AG04450 (cell line): ENCODE results near the gene SLC35F4. TPM values are rescaled to one million over a fixed set of nuclear protein-coding genes. Genes with fewer than 3 reads are reported as not detected.

Experiments used
- CTCF ChIA-PET: fragments of 300-600, 350-600 bp; formaldehyde crosslinking; extraction: SDS; loops from one replicate; lab custom pipeline; 2022; ENCODE audit warnings: antibody characterized with exemption, inconsistent platforms; lab: Charles Lee
- POLR2A ChIA-PET: fragments of 350-600 bp; formaldehyde crosslinking; extraction: SDS; loops from one replicate; lab custom pipeline; 2021; ENCODE audit warnings: antibody characterized with exemption, inconsistent platforms; lab: Yijun Ruan, JAX
- DNase-seq: peaks from one replicate; pipeline ENCODE4 v3.0.0-alpha.2; 2011; ENCODE audit warnings: low read depth, low spot score
- H3K27ac ChIP-seq: one replicate; pipeline ENCODE4 v1.5.1; 2012; ENCODE audit warnings: low read depth, low read length, control low read depth
- H3K27me3 ChIP-seq: one replicate; pipeline ENCODE4 v1.6.0; 2012; ENCODE audit warnings: low read length; ENCODE audit not compliant: control insufficient read depth, insufficient read depth
- H3K4me3 ChIP-seq: 2 replicates; pipeline ENCODE4 v1.5.1; 2011; ENCODE audit warnings: mild to moderate bottlenecking, low read depth, low read length, control low read depth
- H3K9me3 ChIP-seq: 2 replicates; pipeline ENCODE4 v1.5.1; 2012; ENCODE audit warnings: low read length; ENCODE audit not compliant: control insufficient read depth, insufficient read depth
- polyA plus RNA-seq: library from polyadenylated mRNA; depleted of rRNA; stranded (reverse); fragments of >200 nt; gene quantifications from 2 replicates; pipeline ENCODE4 v1.2.3, GENCODE V29; 2011
- TF ChIP-seq, protein P1 (sequence below): IDR thresholded peaks from 2 replicates; pipeline ENCODE4 v1.5.1; 2011; ENCODE audit warnings: low read depth, low read length, control low read depth, inconsistent platforms

Gene SLC35F4
- polyA plus RNA-seq, 1 experiment: not detected

DNA sequence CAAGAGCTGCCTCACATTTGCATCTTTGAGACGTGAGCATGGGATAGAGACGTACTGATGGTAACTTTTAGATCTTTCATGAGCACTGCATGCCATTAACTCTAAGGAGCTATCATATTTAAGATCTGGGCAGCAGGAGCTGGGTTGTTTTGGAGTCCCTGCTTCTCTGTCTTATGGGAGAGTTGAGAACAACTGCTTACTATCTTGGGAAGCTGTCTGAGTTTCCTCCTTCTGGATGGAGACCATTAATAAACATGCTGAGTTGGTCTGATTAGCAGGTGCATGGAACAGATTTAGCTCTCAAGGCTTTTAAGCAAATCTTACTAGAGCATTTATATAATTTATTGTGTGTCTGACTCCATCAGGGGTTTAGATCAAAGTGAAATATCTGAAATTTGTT lies 252.9 kb downstream of the SLC35F4 start:
- no peak for DNase-seq
- Histone ChIP-seq H3K27me3 (no peaks in the 10 kb centered on the region), H3K9me3 (no peaks in the 10 kb centered on the region; the same call in 1 of the 2 replicates), H3K27ac (no peak overlapping the region), H3K4me3 (no peak overlapping the region)
- ChIA-PET CTCF (no interaction called here), POLR2A (no interaction called here)
- TF ChIP-seq, protein P1, sequence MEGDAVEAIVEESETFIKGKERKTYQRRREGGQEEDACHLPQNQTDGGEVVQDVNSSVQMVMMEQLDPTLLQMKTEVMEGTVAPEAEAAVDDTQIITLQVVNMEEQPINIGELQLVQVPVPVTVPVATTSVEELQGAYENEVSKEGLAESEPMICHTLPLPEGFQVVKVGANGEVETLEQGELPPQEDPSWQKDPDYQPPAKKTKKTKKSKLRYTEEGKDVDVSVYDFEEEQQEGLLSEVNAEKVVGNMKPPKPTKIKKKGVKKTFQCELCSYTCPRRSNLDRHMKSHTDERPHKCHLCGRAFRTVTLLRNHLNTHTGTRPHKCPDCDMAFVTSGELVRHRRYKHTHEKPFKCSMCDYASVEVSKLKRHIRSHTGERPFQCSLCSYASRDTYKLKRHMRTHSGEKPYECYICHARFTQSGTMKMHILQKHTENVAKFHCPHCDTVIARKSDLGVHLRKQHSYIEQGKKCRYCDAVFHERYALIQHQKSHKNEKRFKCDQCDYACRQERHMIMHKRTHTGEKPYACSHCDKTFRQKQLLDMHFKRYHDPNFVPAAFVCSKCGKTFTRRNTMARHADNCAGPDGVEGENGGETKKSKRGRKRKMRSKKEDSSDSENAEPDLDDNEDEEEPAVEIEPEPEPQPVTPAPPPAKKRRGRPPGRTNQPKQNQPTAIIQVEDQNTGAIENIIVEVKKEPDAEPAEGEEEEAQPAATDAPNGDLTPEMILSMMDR: no peak

DNA sequence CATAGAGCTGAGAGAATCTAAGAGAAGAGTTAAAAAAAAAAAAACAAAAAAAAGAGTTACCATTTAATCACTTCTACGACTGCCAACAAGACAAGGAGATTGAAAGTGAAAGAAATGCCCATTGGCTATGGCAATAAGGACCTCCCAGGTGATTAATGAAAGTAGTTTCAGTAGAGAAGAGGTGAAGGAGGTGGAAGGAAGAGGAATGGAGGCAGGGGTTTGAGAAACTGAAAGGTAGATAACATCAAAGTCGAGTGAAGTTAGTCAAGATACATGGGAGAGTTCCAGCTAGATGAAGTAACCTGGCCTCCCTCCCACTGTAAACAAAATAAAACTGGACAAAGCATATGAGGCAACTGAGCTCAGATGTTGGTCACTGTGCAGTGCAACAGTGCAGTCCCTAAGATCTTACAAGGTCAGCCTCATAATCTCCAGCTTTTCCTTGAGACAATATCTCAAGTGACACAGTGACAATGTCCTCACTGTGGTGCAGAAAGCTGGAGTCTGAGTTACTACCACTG lies 254.3 kb downstream of the SLC35F4 start:
- H3K9me3 ChIP-seq: no peaks in the 10 kb centered on the region; the same call in 1 of the 2 replicates
- no peaks in the 10 kb centered on the region for H3K27me3 ChIP-seq
- no peak overlapping the region for H3K27ac ChIP-seq
- no peak overlapping the region for H3K4me3 ChIP-seq
- POLR2A ChIA-PET: no interaction called here
- DNase-seq: no peak
- CTCF ChIA-PET: no interaction called here
- TF ChIP-seq, protein P1: no peak

DNA sequence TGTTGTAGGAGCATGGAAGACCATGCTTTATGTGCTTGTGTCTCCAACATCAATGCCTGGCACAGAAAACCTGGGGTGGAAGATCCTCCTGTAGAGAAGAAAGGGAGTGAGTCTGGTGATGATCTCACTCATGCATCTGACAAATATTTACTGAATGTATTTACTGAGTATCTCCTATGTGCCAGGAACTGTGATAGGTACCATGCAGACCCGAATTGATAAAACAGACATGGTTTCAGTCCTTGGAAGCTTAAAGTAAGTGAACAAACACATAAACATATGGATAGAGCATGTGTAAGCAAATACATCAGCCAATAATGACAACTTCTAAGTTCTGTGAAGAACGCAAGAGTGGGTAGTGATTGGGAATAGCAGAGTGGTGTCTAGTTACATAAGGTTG lies 255.3 kb downstream of the SLC35F4 start:
- ChIA-PET CTCF (no interaction called here), POLR2A (no interaction called here)
- no peak for DNase-seq
- no peaks in the 10 kb centered on the region; the same call in 1 of the 2 replicates for H3K9me3 ChIP-seq
- no peak overlapping the region for H3K4me3 ChIP-seq
- no peak overlapping the region for H3K27ac ChIP-seq
- no peaks in the 10 kb centered on the region for H3K27me3 ChIP-seq
- TF ChIP-seq, protein P1: no peak

DNA sequence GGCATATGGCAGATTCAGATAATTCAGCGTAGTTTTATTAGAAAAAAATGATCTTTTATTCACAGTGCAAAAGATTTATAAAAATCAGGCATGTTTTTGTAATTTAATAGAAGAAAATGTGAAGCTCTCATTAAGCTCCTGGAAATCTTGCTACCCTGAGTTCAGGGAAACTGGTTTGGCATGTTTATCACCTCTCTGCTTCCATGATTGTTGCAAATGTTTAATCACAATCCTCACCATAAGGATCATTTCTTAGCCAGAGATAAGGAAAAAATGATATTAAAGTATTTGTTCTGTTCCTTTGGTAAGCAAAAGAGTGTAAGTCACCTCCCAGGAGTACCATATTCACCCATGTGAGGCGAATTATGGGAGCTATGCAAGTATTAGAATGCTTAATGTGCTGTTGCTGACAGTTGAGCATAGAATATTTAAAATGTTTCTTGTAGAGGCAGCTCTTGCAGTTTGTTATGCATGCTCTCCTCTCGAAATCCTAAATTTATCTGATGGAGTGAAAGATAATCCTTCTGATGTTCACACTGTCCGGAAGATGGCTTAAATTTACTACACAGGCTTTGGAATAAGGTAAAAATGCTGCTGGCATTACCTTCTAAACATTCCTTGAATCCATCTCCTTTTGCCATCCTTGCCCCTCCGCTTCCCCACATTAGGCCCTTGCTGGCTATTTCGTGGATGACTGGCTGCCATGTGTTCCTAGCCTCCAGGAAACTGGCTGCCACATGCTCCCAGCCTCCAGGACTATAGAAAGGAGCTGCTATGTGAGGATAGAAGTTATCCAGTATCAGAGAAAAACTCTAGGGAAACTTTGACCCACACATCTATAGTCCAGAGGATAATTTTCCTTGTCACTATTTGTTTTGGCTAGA lies 256.5 kb downstream of the SLC35F4 start:
- no peak for DNase-seq
- H3K27ac ChIP-seq: no peak overlapping the region
- H3K4me3 ChIP-seq: no peak overlapping the region
- H3K27me3 ChIP-seq: no peaks in the 10 kb centered on the region
- POLR2A ChIA-PET: no interaction called here
- CTCF ChIA-PET: no interaction called here
- no peaks in the 10 kb centered on the region; the same call in 1 of the 2 replicates for H3K9me3 ChIP-seq
- TF ChIP-seq, protein P1: no peak

DNA sequence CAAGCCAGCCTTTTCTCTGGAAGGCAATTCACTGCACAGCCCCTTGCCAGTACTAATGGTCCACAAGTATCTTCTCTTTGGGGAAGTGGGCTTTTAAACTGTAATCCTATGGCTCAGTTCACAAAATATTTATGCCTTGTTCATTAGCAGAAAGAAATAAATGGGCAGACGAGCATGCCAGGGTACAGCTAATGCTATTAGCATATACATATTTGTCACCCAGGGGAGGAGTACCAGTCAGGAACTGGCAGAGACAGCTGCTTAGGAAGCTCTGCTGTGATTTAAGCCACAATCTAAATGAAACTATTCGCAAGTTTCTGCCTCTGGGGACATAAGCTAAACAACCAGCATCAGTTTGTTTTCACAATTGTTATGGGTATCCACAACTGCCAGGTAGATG lies 258.8 kb downstream of the SLC35F4 start:
- CTCF ChIA-PET: no interaction called here
- Histone ChIP-seq H3K9me3 (no peaks in the 10 kb centered on the region; the same call in 1 of the 2 replicates), H3K4me3 (no peak overlapping the region), H3K27me3 (no peaks in the 10 kb centered on the region), H3K27ac (no peak overlapping the region)
- POLR2A ChIA-PET: no interaction called here
- DNase-seq: no peak
- TF ChIP-seq, protein P1: no peak
